Stimulated activated naive CD4-positive, alpha-beta T cell treated with Interleukin-2 at 50 U/mL for 16 hours (primary cell): ENCODE results near the gene ASS1.

ENCODE experiments used
- DNase-seq: peaks from one replicate; lab custom pipeline; 2025; lab: John Stamatoyannopoulos, UW

ASS1 gene

DNA sequence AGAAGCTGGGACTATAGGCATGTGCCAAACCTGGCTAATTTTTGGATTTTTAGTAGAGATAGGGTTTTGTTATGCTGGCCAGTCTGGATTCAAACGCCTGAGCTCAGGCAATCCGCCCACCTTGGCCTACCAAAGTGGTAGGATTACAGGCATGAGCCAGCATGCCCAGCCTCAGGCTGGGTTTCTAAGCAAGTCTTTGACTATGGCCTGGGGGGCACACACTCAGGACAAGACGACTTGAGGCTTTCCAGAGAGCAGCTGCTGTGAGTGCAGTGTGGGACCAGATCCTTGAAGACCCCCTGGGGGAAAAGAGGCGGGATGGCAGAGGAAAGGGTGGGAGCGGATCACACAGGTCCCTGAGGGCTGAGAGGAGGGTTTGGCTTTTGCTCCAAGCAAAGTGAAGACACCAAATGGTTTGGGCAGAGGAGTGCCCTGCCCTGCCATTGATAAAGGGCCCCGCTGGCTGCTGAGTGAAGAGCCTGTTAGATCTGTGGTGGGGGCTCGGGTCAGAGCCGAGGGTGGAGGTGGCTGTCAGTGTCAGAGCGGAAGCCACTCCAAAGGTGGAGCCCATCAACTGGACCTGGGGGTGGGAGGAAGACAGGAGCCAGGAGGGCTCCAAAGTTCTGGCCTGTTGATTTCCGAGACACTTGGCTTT lies 87.8 kb downstream of the ASS1 start:
- no peak for DNase-seq

- DNase-seq, result no peak
These were observed 91.2 kb downstream of the ASS1 start for GRCh38 chr9:130535818-130536521.

DNA sequence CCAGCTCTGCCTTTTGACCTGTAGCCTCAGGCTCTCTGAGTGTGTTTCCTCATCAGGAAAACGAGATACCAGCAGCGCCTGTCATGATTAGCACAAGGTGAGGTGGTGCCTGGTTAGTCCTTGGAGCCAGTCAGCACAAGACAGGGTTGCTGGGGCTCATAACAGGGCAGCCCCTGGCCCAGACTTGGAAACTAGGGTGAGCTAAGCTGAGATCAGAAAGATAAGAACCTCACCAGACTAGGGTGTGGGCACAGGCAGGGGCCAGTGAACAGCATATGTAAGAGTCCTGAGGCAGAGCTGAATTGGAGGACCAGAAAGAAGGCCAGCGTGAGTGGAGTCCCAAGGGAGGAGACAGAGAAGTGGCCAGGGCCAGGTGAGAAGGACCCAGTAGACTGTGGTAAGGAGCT lies 91.9 kb downstream of the ASS1 start:
- no peak for DNase-seq

DNA sequence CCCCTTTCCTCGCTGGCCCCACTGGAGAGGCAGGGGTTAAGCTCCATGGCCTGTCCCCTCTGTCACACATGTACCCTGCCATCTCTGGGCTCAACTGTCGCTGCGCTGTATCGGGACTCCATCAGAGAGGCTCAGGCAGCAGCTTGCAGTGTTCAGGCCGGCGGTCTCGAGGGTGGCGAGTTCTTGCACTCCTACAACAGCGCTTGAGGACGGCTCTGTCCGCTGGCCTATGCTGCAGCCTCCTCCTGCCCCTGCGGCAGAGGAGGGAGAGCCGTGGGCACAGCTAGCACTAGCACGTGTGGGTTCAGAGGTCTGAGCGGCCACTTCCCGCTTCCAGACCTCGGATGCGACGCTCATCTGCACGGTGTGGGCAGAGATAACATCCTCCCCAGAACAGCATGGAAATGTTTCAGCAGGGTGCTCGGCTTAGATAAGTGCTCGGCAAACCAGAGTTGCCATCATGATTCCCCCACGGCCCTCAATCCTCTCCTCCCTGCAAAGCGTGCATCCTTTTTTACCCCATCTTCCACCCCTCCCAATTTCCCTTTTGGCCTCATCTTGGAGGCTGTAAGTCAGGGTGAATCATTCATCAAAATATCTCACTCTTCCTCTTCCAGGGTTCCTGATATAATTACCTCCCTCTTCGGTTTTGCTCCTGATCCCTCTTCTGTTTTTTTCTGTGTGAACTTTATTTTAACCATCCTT lies 92.7 kb downstream of the ASS1 start:
- DNase-seq, result no peak

DNA sequence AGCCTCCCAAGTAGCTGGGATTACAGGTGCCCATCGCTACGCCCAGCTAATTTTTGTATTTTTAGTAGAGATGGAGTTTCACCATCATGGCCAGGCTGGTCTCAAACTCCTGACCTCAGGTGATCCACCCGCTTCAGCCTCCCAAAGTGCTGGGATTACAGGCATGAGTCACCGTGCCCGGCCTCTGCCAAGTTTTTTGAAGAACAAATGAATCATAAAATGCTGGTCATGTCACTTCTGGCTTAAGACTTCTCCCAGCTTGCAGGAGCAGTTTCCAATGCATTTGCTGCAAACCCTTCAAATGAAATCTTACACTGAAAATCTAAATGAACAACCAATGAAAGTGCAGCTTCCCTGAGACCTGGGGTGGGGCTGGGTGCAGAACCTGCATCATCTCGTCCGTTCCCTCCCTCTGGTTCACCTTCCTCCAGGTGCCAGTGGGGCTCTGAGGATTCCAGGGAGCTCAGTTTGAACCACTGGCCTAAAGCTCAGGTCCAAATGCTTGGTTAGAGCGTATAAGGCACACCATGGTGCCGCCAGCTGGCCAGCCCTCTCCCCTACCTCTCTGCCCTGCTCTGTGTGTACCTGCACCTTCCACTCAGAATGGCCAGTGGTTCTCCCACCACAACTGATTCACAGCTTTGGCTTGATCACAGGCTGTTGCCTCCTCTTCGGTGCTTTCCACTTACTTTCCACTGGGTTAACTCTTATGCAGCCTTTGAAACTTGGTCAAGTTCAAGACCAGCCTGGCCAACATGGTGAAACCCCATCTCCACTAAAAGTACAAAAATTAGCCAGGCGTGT lies 94.9 kb downstream of the ASS1 start:
- no peak for DNase-seq

GRCh38 chr9:130541533-130541932 lies 96.8 kb downstream of the ASS1 start:
- DNase-seq, result no peak

GRCh38 chr9:130542038-130542437 lies 97.3 kb downstream of the ASS1 start:
- DNase-seq, result no peak

DNA sequence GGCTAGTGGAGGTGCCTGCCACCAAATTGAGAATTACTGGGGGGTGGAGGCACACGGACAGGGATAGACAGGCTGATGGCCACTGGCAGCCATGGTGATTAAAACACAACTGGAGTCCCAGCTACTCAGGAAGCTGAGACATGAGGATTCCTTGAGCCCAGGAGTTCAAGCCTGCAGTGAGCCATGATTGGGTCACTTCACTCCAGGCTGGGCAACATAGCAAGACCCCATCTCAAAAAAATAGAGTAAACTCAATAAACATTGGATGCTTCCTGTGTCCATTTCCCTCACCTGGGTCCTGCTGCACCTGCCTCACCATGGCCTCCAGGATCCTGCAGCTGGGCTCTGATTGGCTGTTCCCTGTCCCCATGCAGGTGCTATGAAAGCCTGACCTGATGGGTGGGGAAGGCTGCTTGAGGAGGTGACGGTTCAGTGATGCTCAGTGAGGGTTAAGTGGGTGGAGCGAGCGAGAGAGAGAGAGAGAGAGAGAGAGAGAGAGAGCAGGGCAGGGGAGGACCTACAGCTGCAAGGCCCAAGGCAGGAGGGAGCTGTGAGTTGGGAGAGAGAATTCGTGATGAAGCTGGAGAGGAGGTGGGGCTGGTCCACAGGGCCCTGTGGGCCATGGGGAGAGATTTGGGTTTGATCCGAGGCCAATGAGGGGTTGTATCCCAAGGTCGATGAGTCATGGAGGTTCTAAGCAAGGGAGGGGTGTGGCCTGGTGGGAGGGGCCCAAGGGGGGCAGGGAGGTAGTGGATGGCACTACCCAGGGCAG lies 97.9 kb downstream of the ASS1 start:
- DNase-seq, result no peak

DNA sequence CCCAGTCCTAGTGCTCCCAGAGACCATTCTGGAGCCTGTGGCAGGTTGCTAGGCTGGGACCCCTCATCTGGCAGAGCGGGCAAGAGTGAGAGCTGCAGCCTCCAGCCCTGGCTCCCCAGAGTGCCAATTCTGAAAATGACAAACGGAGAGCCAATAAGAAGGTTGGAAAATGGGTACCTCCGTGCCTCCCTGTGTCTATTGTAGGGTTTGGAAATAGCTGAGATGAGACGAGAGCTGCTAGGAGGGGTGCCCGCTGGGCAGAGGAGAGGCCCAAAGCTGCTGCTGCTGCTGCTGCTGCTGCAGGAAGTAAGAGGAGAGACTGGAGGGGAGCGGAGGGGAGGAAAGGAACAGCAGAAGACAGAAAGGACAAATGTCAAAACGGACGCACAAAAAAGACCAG lies 98.6 kb downstream of the ASS1 start:
- DNase-seq, result no peak

DNA sequence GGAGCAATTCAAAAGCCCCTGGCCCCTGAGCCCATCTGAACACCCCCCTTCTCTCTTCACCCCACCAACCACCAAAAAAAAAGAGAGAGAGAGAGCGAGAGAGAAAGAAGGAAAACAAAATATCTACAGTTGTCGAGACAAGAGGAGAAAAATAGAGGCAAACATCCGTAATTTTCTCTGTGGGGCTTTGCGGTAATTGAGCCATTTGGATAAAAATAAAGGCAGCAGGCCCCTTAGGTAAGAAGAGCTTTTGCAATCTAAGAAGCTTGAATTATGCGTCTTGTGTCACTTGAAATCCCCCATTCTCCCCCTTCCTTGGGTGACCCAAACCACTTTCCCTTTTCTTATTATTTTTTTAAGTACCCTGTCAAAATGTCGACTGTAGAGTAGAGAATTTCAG lies 99.1 kb downstream of the ASS1 start:
- DNase-seq, result no peak

- no peak for DNase-seq
These were observed 99.6 kb downstream of the ASS1 start for GRCh38 chr9:130544364-130544763.

GRCh38 chr9:130548103-130548502 lies 103.3 kb downstream of the ASS1 start:
- no peak for DNase-seq

DNA sequence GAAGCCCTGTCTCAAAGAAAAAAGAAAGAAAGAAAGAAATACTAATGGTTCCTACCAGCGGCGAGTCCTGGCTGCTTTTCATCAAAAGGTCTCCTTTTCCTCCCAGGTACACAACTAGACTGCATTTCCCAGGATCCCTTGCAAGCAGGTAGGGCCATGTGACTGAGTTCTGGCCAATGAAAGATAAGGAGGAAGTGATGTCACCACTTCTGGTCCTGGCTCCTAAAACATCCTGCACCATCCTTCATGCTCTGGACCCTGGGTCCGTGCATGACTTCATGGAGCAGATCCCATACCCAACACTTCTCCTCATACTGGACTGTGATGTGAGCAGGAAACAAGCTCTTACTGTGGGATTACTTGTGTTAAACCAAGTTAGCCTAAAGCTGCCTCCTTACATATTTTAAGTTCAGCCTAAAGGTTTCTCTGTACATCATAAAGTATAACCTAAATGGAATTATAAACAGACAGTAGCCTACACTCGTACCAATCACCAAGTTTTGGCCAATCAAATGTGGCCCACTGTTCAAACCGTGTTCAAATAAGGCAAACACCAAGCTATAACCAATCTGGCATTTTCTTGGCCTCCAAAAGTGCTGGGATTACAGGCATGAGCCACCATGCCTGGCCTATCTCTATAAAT lies 104.5 kb downstream of the ASS1 start:
- DNase-seq, result no peak
